ENCODE results near the gene BOD1L1.

GRCh38 chr4:13659341-13660070 is 32.0 kb upstream of the BOD1L1 start:
- TF ChIP-seq CTCF (IDR thresholded peaks at IDR 0.05): no peak
- no peak for TF ChIP-seq POLR2A (IDR thresholded peaks at IDR 0.05; ENCODE audit: low read depth)
- TF ChIP-seq POLR2AphosphoS5 (IDR thresholded peaks at IDR 0.05): no peak
- TF ChIP-seq EP300 (IDR thresholded peaks at IDR 0.05): no peak

All from esophagus muscularis mucosa (tissue), 4 donors.